ENCODE data around the gene NKTR. TPM values are rescaled to one million over a fixed set of nuclear protein-coding genes. Genes with fewer than 3 reads are reported as not detected.

NKTR gene
- total RNA-seq, 3 donors from 2014 or later: 44.2 to 48.1 (median 46.7) TPM

DNA sequence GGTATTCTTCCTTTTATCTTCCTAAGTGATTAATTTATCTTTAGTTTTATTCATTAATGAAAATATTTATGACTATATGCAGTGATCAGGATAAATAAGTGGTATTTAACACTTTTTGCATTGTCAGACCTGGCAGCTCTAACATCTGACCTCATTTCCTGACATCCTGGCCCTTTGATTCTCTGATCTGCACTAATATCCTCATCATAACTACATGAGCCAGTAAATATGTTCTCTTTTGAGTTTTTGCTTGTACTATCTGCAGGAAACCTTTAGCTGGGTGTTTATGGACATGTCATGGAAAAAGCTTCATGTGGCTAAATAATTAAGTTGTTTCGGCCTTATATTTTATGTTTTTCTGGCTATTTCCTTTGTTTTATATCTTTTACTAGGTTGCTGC lies 10.5 kb downstream of the NKTR start:
- DNase-seq (no peak), ATAC-seq (no peak)
- Mint-ChIP-seq H3K9me3 (no peaks in the 10 kb centered on the region), H3K4me3 (no peak overlapping the region), H3K4me1 (ENCODE audit: low read depth) (peaks cover 66% of the 10 kb centered on the region), H3K27me3 (ENCODE audit: low read depth) (no peaks in the 10 kb centered on the region), H3K36me3 (ENCODE audit: insufficient read depth) (peaks cover 23% of the 10 kb centered on the region)

- no peak for ATAC-seq
- Mint-ChIP-seq H3K9me3 (no peaks in the 10 kb centered on the region), H3K27me3 (ENCODE audit: low read depth) (no peaks in the 10 kb centered on the region), H3K4me1 (ENCODE audit: low read depth) (peaks cover 67% of the 10 kb centered on the region), H3K4me3 (no peak overlapping the region), H3K36me3 (ENCODE audit: insufficient read depth) (peaks cover 18% of the 10 kb centered on the region)
- no peak for DNase-seq
These were observed 11.7 kb downstream of the NKTR start for GRCh38 chr3:42612217-42612616.

DNA sequence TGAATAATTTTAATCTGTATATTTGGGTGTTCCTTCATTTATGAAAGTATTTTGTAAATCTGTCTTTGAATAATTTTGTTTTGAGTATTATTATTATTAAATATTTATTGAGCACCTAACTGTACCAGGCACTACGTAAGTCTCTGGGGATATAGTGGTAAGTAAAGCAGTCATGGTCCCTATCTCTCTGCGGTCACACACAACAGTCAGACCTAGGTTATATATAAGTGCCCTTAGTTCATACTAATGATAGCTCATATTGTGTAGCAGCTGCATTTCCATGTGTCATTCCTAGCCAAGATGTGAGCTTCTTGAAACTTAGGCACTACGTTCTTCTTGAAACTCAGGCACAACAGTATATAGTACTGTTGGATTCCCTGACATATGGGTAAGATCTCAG lies 12.4 kb downstream of the NKTR start:
- Mint-ChIP-seq H3K9me3 (no peaks in the 10 kb centered on the region), H3K4me1 (ENCODE audit: low read depth) (peaks cover 63% of the 10 kb centered on the region), H3K4me3 (no peak overlapping the region), H3K36me3 (ENCODE audit: insufficient read depth) (peaks cover 15% of the 10 kb centered on the region), H3K27me3 (ENCODE audit: low read depth) (no peaks in the 10 kb centered on the region)
- DNase-seq (no peak), ATAC-seq (no peak)

DNA sequence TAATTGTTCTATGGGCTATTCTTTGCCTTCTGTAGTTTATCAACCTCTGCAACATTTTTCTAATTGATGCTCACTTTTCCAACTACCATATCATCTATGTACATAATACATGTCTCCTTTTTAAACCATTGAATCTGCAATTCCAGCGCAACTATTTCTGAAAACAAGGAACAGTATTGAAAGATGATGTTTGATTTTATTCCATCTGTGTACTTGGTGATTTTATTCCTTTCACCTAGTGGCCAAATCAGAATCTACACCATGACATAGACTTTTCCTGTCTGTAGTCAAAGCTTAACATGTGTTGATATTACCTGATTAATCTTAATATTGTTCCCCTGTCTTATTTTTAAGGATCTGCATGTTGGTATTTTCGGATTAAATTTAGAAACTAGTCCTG lies 13.0 kb downstream of the NKTR start:
- no peak for ATAC-seq
- Mint-ChIP-seq H3K4me3 (no peak overlapping the region), H3K27me3 (ENCODE audit: low read depth) (no peaks in the 10 kb centered on the region), H3K36me3 (ENCODE audit: insufficient read depth) (peaks cover 15% of the 10 kb centered on the region), H3K4me1 (ENCODE audit: low read depth) (peaks cover 59% of the 10 kb centered on the region), H3K9me3 (no peaks in the 10 kb centered on the region)
- no peak for DNase-seq

GRCh38 chr3:42631620-42632019 lies 31.1 kb downstream of the NKTR start:
- ATAC-seq: no peak
- no peaks in the 10 kb centered on the region for H3K27me3 Mint-ChIP-seq (ENCODE audit: low read depth)
- peaks cover 46% of the 10 kb centered on the region for H3K36me3 Mint-ChIP-seq (ENCODE audit: insufficient read depth)
- no peak for DNase-seq
- no peak overlapping the region for H3K4me3 Mint-ChIP-seq
- H3K9me3 Mint-ChIP-seq: no peaks in the 10 kb centered on the region
- H3K4me1 Mint-ChIP-seq (ENCODE audit: low read depth): peaks cover 15% of the 10 kb centered on the region

GRCh38 chr3:42632146-42632545 lies 31.7 kb downstream of the NKTR start:
- Mint-ChIP-seq H3K27me3 (ENCODE audit: low read depth) (no peaks in the 10 kb centered on the region), H3K36me3 (ENCODE audit: insufficient read depth) (peaks cover 45% of the 10 kb centered on the region), H3K4me3 (no peak overlapping the region), H3K9me3 (no peaks in the 10 kb centered on the region), H3K4me1 (ENCODE audit: low read depth) (peaks cover 15% of the 10 kb centered on the region)
- no peak for ATAC-seq
- no peak for DNase-seq

DNA sequence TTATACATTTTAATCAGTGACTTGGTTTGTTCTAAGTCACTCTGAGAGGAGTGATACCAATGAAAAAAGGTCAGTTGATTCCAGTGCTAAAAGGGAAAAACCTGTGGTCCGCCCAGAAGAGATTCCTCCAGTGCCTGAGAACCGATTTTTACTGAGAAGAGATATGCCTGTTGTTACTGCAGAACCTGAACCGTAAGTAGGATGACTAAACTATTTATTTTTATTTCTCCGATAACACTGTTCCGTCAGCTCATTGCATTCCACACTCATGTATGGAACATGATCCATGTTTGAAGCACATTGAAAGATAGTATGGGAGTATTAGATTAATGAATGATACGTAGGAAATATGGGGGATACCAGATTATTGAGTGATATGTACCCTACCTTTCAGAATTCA lies 33.1 kb downstream of the NKTR start:
- Mint-ChIP-seq H3K27me3 (ENCODE audit: low read depth) (no peaks in the 10 kb centered on the region), H3K36me3 (ENCODE audit: insufficient read depth) (peaks cover 38% of the 10 kb centered on the region), H3K9me3 (no peaks in the 10 kb centered on the region), H3K4me3 (no peak overlapping the region), H3K4me1 (ENCODE audit: low read depth) (peaks cover 15% of the 10 kb centered on the region)
- no peak for ATAC-seq
- DNase-seq: no peak

GRCh38 chr3:42635111-42635510 lies 34.6 kb downstream of the NKTR start:
- peak; percentile 12 to 16 for ATAC-seq
- peaks cover 11% of the 10 kb centered on the region for H3K4me1 Mint-ChIP-seq (ENCODE audit: low read depth)
- no peak overlapping the region for H3K4me3 Mint-ChIP-seq
- no peak for DNase-seq
- H3K36me3 Mint-ChIP-seq (ENCODE audit: insufficient read depth): peaks cover 34% of the 10 kb centered on the region
- H3K27me3 Mint-ChIP-seq (ENCODE audit: low read depth): no peaks in the 10 kb centered on the region
- H3K9me3 Mint-ChIP-seq: no peaks in the 10 kb centered on the region

GRCh38 chr3:42637001-42637400 lies 36.5 kb downstream of the NKTR start:
- DNase-seq (no peak), ATAC-seq (no peak)
- Mint-ChIP-seq H3K9me3 (no peaks in the 10 kb centered on the region), H3K4me3 (no peak overlapping the region), H3K27me3 (ENCODE audit: low read depth) (no peaks in the 10 kb centered on the region), H3K36me3 (ENCODE audit: insufficient read depth) (peaks cover 30% of the 10 kb centered on the region), H3K4me1 (ENCODE audit: low read depth) (peaks cover 21% of the 10 kb centered on the region)

- Mint-ChIP-seq H3K27me3 (ENCODE audit: low read depth) (no peaks in the 10 kb centered on the region), H3K9me3 (no peaks in the 10 kb centered on the region), H3K36me3 (ENCODE audit: insufficient read depth) (peaks cover 30% of the 10 kb centered on the region), H3K4me1 (ENCODE audit: low read depth) (peaks cover 23% of the 10 kb centered on the region), H3K4me3 (no peak overlapping the region)
- peak; percentile 90 to 91 for ATAC-seq
- DNase-seq: no peak
These were observed 37.9 kb downstream of the NKTR start for GRCh38 chr3:42638339-42638842.

DNA sequence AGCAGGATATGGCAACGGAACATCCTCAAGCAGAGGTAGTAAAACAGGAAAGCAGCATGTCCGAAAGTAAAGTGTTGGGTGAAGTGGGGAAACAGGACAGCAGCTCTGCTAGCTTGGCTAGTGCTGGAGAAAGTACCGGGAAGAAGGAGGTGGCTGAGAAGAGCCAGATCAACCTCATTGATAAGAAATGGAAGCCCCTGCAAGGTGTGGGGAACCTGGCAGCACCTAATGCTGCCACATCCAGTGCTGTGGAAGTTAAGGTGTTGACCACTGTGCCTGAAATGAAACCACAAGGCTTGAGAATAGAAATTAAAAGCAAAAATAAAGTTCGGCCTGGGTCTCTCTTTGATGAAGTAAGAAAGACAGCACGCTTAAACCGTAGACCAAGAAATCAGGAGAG lies 38.7 kb downstream of the NKTR start:
- no peak for DNase-seq

DNA sequence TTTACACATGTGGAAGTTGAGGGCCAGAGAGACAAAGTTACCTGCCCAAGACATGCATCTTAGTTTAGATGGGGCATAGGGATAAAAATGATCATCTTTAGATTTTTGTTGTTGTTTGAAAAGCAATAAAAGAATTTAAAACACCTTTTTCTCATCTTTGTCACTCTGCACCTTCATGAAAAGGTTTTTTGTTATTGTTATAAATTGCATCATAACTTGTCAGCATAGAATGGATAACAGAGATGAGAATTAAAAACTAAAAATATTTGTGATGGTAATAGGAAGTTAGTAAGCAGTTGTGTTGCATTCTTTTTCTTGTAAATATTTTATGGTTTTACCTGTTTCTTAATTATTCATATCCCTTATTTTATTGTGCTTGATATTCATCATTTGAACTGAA lies 39.6 kb downstream of the NKTR start:
- peaks cover 31% of the 10 kb centered on the region for H3K36me3 Mint-ChIP-seq (ENCODE audit: insufficient read depth)
- DNase-seq: no peak
- H3K27me3 Mint-ChIP-seq (ENCODE audit: low read depth): no peaks in the 10 kb centered on the region
- no peak overlapping the region for H3K4me3 Mint-ChIP-seq
- peaks cover 16% of the 10 kb centered on the region for H3K4me1 Mint-ChIP-seq (ENCODE audit: low read depth)
- no peaks in the 10 kb centered on the region for H3K9me3 Mint-ChIP-seq
- no peak for ATAC-seq

More for the DNA sequence above, 38.7 kb downstream of the NKTR start:
- Mint-ChIP-seq H3K4me1 (ENCODE audit: low read depth) (peaks cover 20% of the 10 kb centered on the region), H3K27me3 (ENCODE audit: low read depth) (no peaks in the 10 kb centered on the region), H3K36me3 (ENCODE audit: insufficient read depth) (peaks cover 25% of the 10 kb centered on the region), H3K4me3 (no peak overlapping the region), H3K9me3 (no peaks in the 10 kb centered on the region)
- ATAC-seq: no peak

DNA sequence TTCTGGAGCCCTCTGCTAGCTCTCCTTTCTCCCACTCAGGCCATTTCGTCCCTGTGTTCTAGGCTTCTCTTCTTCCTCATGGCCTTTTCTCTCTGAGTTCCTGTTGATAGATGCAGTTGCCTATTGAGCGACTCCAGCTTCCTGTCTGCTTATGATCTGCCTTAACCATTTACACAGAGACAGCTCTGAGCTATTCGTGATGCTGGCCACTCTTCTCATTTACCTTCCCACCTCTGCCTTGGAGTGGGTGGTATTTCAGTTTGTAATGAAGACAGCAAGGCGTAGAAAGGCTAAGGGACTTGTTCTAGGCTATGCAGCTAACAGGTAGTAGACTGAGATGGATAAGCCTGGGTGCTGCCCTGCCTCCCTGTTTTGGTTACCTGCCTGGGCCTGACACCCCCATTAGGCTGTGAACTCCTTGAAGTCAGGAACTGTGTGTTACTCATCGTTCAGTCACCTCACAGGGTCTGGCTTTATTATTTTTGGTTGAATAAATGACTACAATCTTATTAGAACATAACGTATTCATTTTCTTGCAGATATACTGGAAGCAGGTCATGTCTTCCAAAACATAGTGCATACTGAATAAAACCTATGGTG lies 40.4 kb downstream of the NKTR start:
- ATAC-seq (no peak), DNase-seq (no peak)
- no peaks in the 10 kb centered on the region for H3K9me3 Mint-ChIP-seq
- H3K4me3 Mint-ChIP-seq: no peak overlapping the region
- peaks cover 12% of the 10 kb centered on the region for H3K4me1 Mint-ChIP-seq (ENCODE audit: low read depth)
- peaks cover 29% of the 10 kb centered on the region for H3K36me3 Mint-ChIP-seq (ENCODE audit: insufficient read depth)
- no peaks in the 10 kb centered on the region for H3K27me3 Mint-ChIP-seq (ENCODE audit: low read depth)

DNA sequence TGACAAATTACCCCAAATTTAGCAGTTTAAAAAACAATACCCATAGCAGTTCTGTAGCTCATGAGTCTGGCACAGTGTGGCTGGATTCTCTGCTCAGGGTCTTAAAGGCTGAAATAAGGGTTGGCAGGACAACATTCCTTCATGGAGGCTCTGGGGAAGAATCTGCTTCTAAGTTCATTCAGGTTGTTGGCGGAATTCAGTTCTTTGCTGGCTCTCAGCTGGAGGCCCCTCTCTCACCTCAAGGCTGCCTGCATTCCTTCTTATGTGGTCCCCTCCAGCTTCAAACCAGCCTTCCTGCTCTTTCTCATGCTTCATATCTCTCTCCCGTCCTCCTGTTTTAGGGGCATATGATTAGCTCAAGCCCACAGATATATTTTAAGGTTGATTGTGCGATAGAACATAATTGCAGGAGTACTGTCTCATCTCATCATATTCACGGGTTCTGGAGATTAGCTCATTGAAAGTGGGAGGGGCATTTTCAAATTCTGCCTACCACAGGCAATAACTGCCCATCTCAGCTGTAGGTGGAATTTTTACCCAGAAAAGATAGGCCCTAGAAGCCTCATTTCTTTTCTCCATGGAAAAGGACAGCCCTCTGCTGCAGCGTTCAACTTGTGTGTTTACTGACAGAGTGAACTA lies 47.5 kb downstream of the NKTR start:
- ATAC-seq: no peak
- Mint-ChIP-seq H3K4me3 (no peak overlapping the region), H3K27me3 (ENCODE audit: low read depth) (no peaks in the 10 kb centered on the region), H3K9me3 (no peaks in the 10 kb centered on the region), H3K36me3 (ENCODE audit: insufficient read depth) (peaks cover 26% of the 10 kb centered on the region), H3K4me1 (ENCODE audit: low read depth) (peaks cover 10% of the 10 kb centered on the region)
- DNase-seq: no peak

DNA sequence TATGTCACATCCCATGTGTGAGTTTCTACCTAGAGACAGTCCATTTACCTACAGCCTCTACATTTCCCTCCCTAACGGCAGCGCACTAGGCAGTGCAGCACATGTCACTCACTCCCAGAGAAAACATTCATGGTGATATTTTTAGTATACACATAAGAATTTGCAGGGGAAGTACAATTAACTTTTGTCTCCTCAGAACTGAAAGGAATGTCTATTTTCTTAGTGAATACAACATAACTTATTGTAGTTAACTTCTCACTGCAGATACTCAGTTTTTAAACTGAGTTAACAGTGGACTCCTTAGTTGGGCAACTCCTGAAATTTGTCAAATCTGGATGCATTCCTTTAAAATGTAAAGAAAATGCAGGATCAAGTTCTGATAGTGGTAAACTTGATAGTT lies 48.5 kb downstream of the NKTR start:
- Mint-ChIP-seq H3K9me3 (no peaks in the 10 kb centered on the region), H3K36me3 (ENCODE audit: insufficient read depth) (peaks cover 19% of the 10 kb centered on the region), H3K4me1 (ENCODE audit: low read depth) (peaks cover 18% of the 10 kb centered on the region), H3K4me3 (no peak overlapping the region), H3K27me3 (ENCODE audit: low read depth) (no peaks in the 10 kb centered on the region)
- no peak for ATAC-seq
- no peak for DNase-seq
